ENCODE results near the gene PPP2R2B. TPM values are rescaled to one million over a fixed set of nuclear protein-coding genes. Genes with fewer than 3 reads are reported as not detected.
"Not testable (repeated sequence)": the region's sequence is repeated elsewhere in the genome, so short reads cannot be mapped to it uniquely, and the experiment has no call there.

The PPP2R2B gene
- total RNA-seq, 1 donor from 2014 or later = 0.43 TPM

GRCh38 chr5:146643776-146644175 lies 234.8 kb downstream of the PPP2R2B start:
- intact Hi-C loops (cut with DNase I) = no loop called here
- no peak for ATAC-seq
- DNase-seq (ENCODE audit: missing footprints) = no peak

GRCh38 chr5:146642410-146642809 lies 236.1 kb downstream of the PPP2R2B start:
- intact Hi-C loops (cut with DNase I) = no loop called here
- no peak for ATAC-seq
- DNase-seq (ENCODE audit: missing footprints) = no peak

GRCh38 chr5:146641941-146642340 lies 236.6 kb downstream of the PPP2R2B start:
- intact Hi-C loops (cut with DNase I) = no loop called here
- ATAC-seq (no peak), DNase-seq (ENCODE audit: missing footprints) (no peak)

- ATAC-seq (no peak), DNase-seq (ENCODE audit: missing footprints) (no peak)
- intact Hi-C loops (cut with DNase I) = no loop called here
These were observed 238.2 kb downstream of the PPP2R2B start for GRCh38 chr5:146640285-146640896.

GRCh38 chr5:146635443-146635842 lies 243.1 kb downstream of the PPP2R2B start:
- ATAC-seq (no peak), DNase-seq (ENCODE audit: missing footprints) (no peak)
- intact Hi-C loops (cut with DNase I) = no loop called here

GRCh38 chr5:146633323-146633764 lies 245.2 kb downstream of the PPP2R2B start:
- ATAC-seq (no peak), DNase-seq (ENCODE audit: missing footprints) (no peak)
- intact Hi-C loops (cut with DNase I) = no loop called here

- intact Hi-C loops (cut with DNase I) = no loop called here
- ATAC-seq (no peak), DNase-seq (ENCODE audit: missing footprints) (no peak)
These were observed 245.8 kb downstream of the PPP2R2B start for GRCh38 chr5:146632620-146633322.

GRCh38 chr5:146630472-146630871 lies 248.1 kb downstream of the PPP2R2B start:
- no peak for ATAC-seq
- intact Hi-C loops (cut with DNase I) = no loop called here
- DNase-seq (ENCODE audit: missing footprints) = no peak

GRCh38 chr5:146628950-146629349 lies 249.6 kb downstream of the PPP2R2B start:
- no peak for ATAC-seq
- DNase-seq (ENCODE audit: missing footprints) = no peak
- intact Hi-C loops (cut with DNase I) = no loop called here

GRCh38 chr5:146626936-146627335 lies 251.6 kb downstream of the PPP2R2B start:
- intact Hi-C loops (cut with DNase I) = no loop called here
- no peak for DNase-seq (ENCODE audit: missing footprints)
- ATAC-seq = no peak

GRCh38 chr5:146624179-146624578 lies 254.4 kb downstream of the PPP2R2B start:
- ATAC-seq = no peak
- no peak for DNase-seq (ENCODE audit: missing footprints)
- intact Hi-C loops (cut with DNase I) = no loop called here

GRCh38 chr5:146623666-146624065 lies 254.9 kb downstream of the PPP2R2B start:
- ATAC-seq (no peak), DNase-seq (ENCODE audit: missing footprints) (no peak)
- intact Hi-C loops (cut with DNase I) = no loop called here

GRCh38 chr5:146623009-146623408 lies 255.5 kb downstream of the PPP2R2B start:
- intact Hi-C loops (cut with DNase I) = no loop called here
- ATAC-seq (no peak), DNase-seq (ENCODE audit: missing footprints) (no peak)

GRCh38 chr5:146622391-146622790 lies 256.2 kb downstream of the PPP2R2B start:
- DNase-seq (ENCODE audit: missing footprints) (no peak), ATAC-seq (no peak)
- intact Hi-C loops (cut with DNase I) = no loop called here

GRCh38 chr5:146620669-146621051 lies 257.9 kb downstream of the PPP2R2B start:
- ATAC-seq = no peak
- no peak for DNase-seq (ENCODE audit: missing footprints)
- intact Hi-C loops (cut with DNase I) = no loop called here

- intact Hi-C loops (cut with DNase I) = no loop called here
- DNase-seq (ENCODE audit: missing footprints) = no peak
- ATAC-seq = no peak
These were observed 258.4 kb downstream of the PPP2R2B start for GRCh38 chr5:146620031-146620668.

- intact Hi-C loops (cut with DNase I) = no loop called here
- ATAC-seq (no peak), DNase-seq (ENCODE audit: missing footprints) (no peak)
These were observed 260.1 kb downstream of the PPP2R2B start for GRCh38 chr5:146618434-146618833.

GRCh38 chr5:146609731-146610130 lies 268.8 kb downstream of the PPP2R2B start:
- intact Hi-C loops (cut with DNase I); ATAC-seq; DNase-seq (ENCODE audit: missing footprints): not testable (repeated sequence)

- DNase-seq (ENCODE audit: missing footprints) = no peak
- intact Hi-C loops (cut with DNase I) = no loop called here
- ATAC-seq = no peak
These were observed 270.8 kb downstream of the PPP2R2B start for GRCh38 chr5:146607659-146608332.

GRCh38 chr5:146606893-146607292 lies 271.7 kb downstream of the PPP2R2B start:
- DNase-seq (ENCODE audit: missing footprints) (no peak), ATAC-seq (no peak)
- intact Hi-C loops (cut with DNase I) = no loop called here

All from Right ventricle myocardium inferior (tissue), 1 donor.